ENCODE data around the gene LZTS2.

GRCh38 chr10:101021239-101021638 lies 21.6 kb downstream of the LZTS2 start:
- TF ChIP-seq, protein P1, sequence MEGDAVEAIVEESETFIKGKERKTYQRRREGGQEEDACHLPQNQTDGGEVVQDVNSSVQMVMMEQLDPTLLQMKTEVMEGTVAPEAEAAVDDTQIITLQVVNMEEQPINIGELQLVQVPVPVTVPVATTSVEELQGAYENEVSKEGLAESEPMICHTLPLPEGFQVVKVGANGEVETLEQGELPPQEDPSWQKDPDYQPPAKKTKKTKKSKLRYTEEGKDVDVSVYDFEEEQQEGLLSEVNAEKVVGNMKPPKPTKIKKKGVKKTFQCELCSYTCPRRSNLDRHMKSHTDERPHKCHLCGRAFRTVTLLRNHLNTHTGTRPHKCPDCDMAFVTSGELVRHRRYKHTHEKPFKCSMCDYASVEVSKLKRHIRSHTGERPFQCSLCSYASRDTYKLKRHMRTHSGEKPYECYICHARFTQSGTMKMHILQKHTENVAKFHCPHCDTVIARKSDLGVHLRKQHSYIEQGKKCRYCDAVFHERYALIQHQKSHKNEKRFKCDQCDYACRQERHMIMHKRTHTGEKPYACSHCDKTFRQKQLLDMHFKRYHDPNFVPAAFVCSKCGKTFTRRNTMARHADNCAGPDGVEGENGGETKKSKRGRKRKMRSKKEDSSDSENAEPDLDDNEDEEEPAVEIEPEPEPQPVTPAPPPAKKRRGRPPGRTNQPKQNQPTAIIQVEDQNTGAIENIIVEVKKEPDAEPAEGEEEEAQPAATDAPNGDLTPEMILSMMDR (IDR thresholded peaks at IDR 0.05): no peak
- TF ChIP-seq POLR2A (IDR thresholded peaks at IDR 0.05) (no peak), EP300 (IDR thresholded peaks at IDR 0.05) (no peak)
